Spleen (tissue), 7 donors: ENCODE results near the gene ABHD5.

Experiments used
- CTCF ChIP-seq, 11 experiments: fragments of 200-600 bp in 7 of 11; fragments of 450-650 bp in 4 of 11; sonication (generic) in 4 of 11; IDR thresholded peaks in 8 of 11; conservative IDR thresholded peaks in 3 of 11; 1 replicate in 7 of 11; 2 replicates in 4 of 11; pipeline versions ENCODE4 v1.4.0 to v1.8.0; 2016 to 2021; ENCODE audit warnings: antibody characterized with exemption in 11 of 11, inconsistent platforms in 4 of 11, mild to moderate bottlenecking in 1 of 11
- POLR2A ChIP-seq, 3 donors: fragments of 450-650 bp; IDR thresholded peaks; one replicate each; pipeline ENCODE4 v1.5.1; 2017; ENCODE audit warnings: antibody characterized with exemption in 3 of 3, mild to moderate bottlenecking in 1 of 3
- POLR2AphosphoS5 ChIP-seq, 3 donors: sonication (generic); formaldehyde crosslinking; IDR thresholded peaks; one replicate each; pipeline ENCODE4 v1.5.1; 2017; ENCODE audit warnings: antibody characterized with exemption in 3 of 3
- donor health status: DM: no; HTN: no; CAD: no; lungs with moderate emphysema.
- donor health status: DM: no; HTN: no; CAD: no.
- donor health status: DM: no; HTN: no; CAD: no.

- TF ChIP-seq CTCF (IDR thresholded peaks at IDR 0.05 in 8 of 11, conservative IDR thresholded peaks at IDR 0.05 in 3 of 11) (peak in 9 of 11 experiments; percentile 24 to 63 (median 43)), POLR2AphosphoS5 (IDR thresholded peaks at IDR 0.05) (peak; percentile 96 to 99 (median 98)), POLR2A (IDR thresholded peaks at IDR 0.05) (peak; percentile 99 to 100 (median 99))
Measured at GRCh38 chr3:43690400-43691119, at the start of gene ABHD5.
